HepG2 (cell line): Measurements from ENCODE around the gene KCND3. TPM values are rescaled to one million over a fixed set of nuclear protein-coding genes. Genes with fewer than 3 reads are reported as not detected.

ENCODE experiments used
- ATAC-seq: fragments of 200-7000 bp; cut with Tn5 transposase; 3 replicates; pipeline ENCODE4 v1.9.1; 2020; ENCODE audit warnings: mild to moderate bottlenecking, moderate library complexity
- BruUV-seq: library from RNA; stranded (reverse); fragments of 400-500 nt; replicated peaks from 2 replicates; lab custom pipeline; 2021; lab: Mats Ljungman, UMichigan
- CTCF ChIA-PET: fragments of 300-600 bp; formaldehyde crosslinking; extraction: SDS; loops from one replicate; lab custom pipeline; 2021; ENCODE audit warnings: low total read pairs, inconsistent platforms, low intra/inter-chr PET ratio; lab: Yijun Ruan, JAX
- POLR2A ChIA-PET: fragments of 350-600 bp; sonication (Branson Sonifier 250); formaldehyde crosslinking; loops from one replicate; lab custom pipeline; 2020; ENCODE audit warnings: antibody characterized with exemption, inconsistent platforms; lab: Yijun Ruan, JAX
- DNase-seq: peaks from one replicate; pipeline ENCODE4 v3.0.0-alpha.2; 2015; ENCODE audit warnings: low spot score
- FAIRE-seq: peaks from 3 replicates; lab custom pipeline; 2011; peaks lifted over from hg19 to GRCh38; lab: Jason Lieb, UNC
- H2AFZ ChIP-seq: one replicate; pipeline ENCODE4 v1.6.1; 2011; ENCODE audit warnings: low read length, inconsistent platforms
- H3K27ac ChIP-seq: fragments of 300-600 bp; 3 replicates; pipeline ENCODE4 v1.8.0; 2011; ENCODE audit warnings: mixed run types, mild to moderate bottlenecking, mixed read lengths, low read length, inconsistent platforms; ENCODE audit not compliant: insufficient read depth; ENCODE audit errors: extremely low read length
- H3K27me3 ChIP-seq, 2 experiments: fragments of 200-600 bp in 1 of 2; 2 replicates in 1 of 2; 3 replicates in 1 of 2; pipeline versions ENCODE4 v1.6.0 to v1.8.0; 2011; ENCODE audit warnings: low read length in 2 of 2, mild to moderate bottlenecking in 2 of 2, moderate library complexity in 2 of 2, inconsistent platforms in 1 of 2; ENCODE audit not compliant: insufficient read depth in 2 of 2, control insufficient read depth in 1 of 2
- H3K36me3 ChIP-seq, 2 experiments: fragments of 200-600 bp in 1 of 2; replicated peaks in 1 of 2; 2 replicates in 1 of 2; 3 replicates in 1 of 2; pipeline versions ENCODE4 v1.5.1 to v1.8.0; 2011; ENCODE audit warnings: low read length in 2 of 2, inconsistent platforms in 1 of 2; ENCODE audit not compliant: insufficient read depth in 2 of 2, control insufficient read depth in 1 of 2
- H3K4me1 ChIP-seq: 2 replicates; pipeline ENCODE4 v1.5.1; 2012; ENCODE audit warnings: low read length, inconsistent platforms; ENCODE audit not compliant: insufficient read depth
- H3K4me2 ChIP-seq: 2 replicates; pipeline ENCODE4 v1.6.0; 2011; ENCODE audit warnings: low read depth, low read length, inconsistent platforms
- H3K4me3 ChIP-seq, 3 experiments: fragments of 200-600 bp in 1 of 3; sonication (generic), shearing (Covaris generic) in 1 of 3; replicated peaks in 1 of 3; 2 replicates each; pipeline ENCODE4 v1.5.1; 2011 to 2016; ENCODE audit warnings: low read length in 3 of 3, inconsistent platforms in 2 of 3, low read depth in 2 of 3, mild to moderate bottlenecking in 2 of 3, control low read depth in 1 of 3, mixed read lengths in 1 of 3; ENCODE audit not compliant: insufficient read depth in 1 of 3
- H3K79me2 ChIP-seq: one replicate; pipeline ENCODE4 v1.6.1; 2011; ENCODE audit warnings: low read length, inconsistent platforms; ENCODE audit not compliant: insufficient read depth
- H3K9ac ChIP-seq: 2 replicates; pipeline ENCODE4 v1.6.0; 2011; ENCODE audit warnings: mild to moderate bottlenecking, low read depth, low read length, inconsistent platforms; ENCODE audit not compliant: insufficient read depth
- H3K9me3 ChIP-seq: 2 replicates; pipeline ENCODE4 v1.5.1; 2012; ENCODE audit warnings: mild to moderate bottlenecking, low read length
- H4K20me1 ChIP-seq: 2 replicates; pipeline ENCODE4 v1.6.0; 2011; ENCODE audit warnings: inconsistent platforms, mild to moderate bottlenecking, low read length, moderate library complexity; ENCODE audit not compliant: insufficient read depth
- MAX ChIP-seq: IDR thresholded peaks from 2 replicates; pipeline ENCODE4 v1.6.1; 2012; ENCODE audit warnings: inconsistent platforms
- TIGD3 ChIP-seq: sonication (generic); formaldehyde crosslinking; IDR thresholded peaks from 2 replicates; pipeline ENCODE4 v1.5.1; 2020; ENCODE audit warnings: mild to moderate bottlenecking, missing genetic modification reagents, borderline replicate concordance
- ZFY ChIP-seq: sonication (generic); formaldehyde crosslinking; IDR thresholded peaks from 2 replicates; pipeline ENCODE4 v1.4.0; 2020; ENCODE audit warnings: missing genetic modification reagents
- ZNF7 ChIP-seq: IDR thresholded peaks from 2 replicates; pipeline ENCODE4 v1.6.1; 2016; ENCODE audit warnings: missing biosample characterization, missing genetic modification reagents
- ZNF777 ChIP-seq: sonication (generic); formaldehyde crosslinking; IDR thresholded peaks from 2 replicates; pipeline ENCODE4 v1.4.0; 2020; ENCODE audit warnings: missing genetic modification reagents
- WGBS: methylation state at CpG from one replicate; pipeline ENCODE4 v1.1.6; 2017; ENCODE audit warnings: low lambda C conversion rate; 5-methylcytosine and 5-hydroxymethylcytosine counted together
- in situ Hi-C: cut with HindIII; loops from 2 replicates; pipeline ENCODE4 v1.10.0; 2017; ENCODE audit warnings: low pct_unique_long_range_greater_than_20kb; ENCODE audit not compliant: extremely low pct_ligation_motif_present
- intact Hi-C: fragments of 100-400 bp; cut with micrococcal nuclease; formaldehyde crosslinking; loops from one replicate; pipeline ENCODE4 v1.10.0; 2022; ENCODE audit not compliant: unreplicated experiment
- polyA plus RNA-seq, 8 experiments: library from polyadenylated mRNA; depleted of rRNA in 3 of 8; stranded (reverse) in 7 of 8; unstranded in 1 of 8; fragments of >200 nt; fragmentation: Illumina TruSeq in 4 of 8; extraction: Trizol in 4 of 8; gene quantifications; 2 replicates each; pipeline versions ENCODE4 v1.2.1 to v1.2.3, GENCODE V29; 2011 to 2016; ENCODE audit warnings: low read depth in 4 of 8, missing spikeins in 1 of 8, mixed read lengths in 1 of 8; ENCODE audit not compliant: insufficient read depth in 1 of 8
- total RNA-seq, 5 experiments: library from RNA; depleted of rRNA; stranded (reverse); fragments of >200 nt; fragmentation: Illumina TruSeq; extraction: Trizol; gene quantifications; 2 replicates each; pipeline ENCODE4 v1.2.3, GENCODE V29; 2016; ENCODE audit warnings: low read depth in 1 of 5
- TF ChIP-seq, protein P1 (sequence below): sonication (generic); formaldehyde crosslinking; IDR thresholded peaks from 2 replicates; pipeline ENCODE4 v1.4.0; 2020; ENCODE audit warnings: missing genetic modification reagents
- TF ChIP-seq, protein P2 (sequence below): sonication (generic); formaldehyde crosslinking; IDR thresholded peaks from 2 replicates; pipeline ENCODE4 v1.5.1; 2020; ENCODE audit warnings: mild to moderate bottlenecking, missing genetic modification reagents, moderate library complexity
- TF ChIP-seq, protein P3 (sequence below): sonication (generic); formaldehyde crosslinking; IDR thresholded peaks from 2 replicates; pipeline ENCODE4 v1.4.0; 2020; ENCODE audit warnings: mild to moderate bottlenecking, missing genetic modification reagents
- TF ChIP-seq, protein P4 (sequence below): sonication (generic); formaldehyde crosslinking; IDR thresholded peaks from 2 replicates; pipeline ENCODE4 v1.4.0; 2020; ENCODE audit warnings: missing genetic modification reagents

KCND3 gene
- total and polyA plus RNA-seq, 2 of the 13 experiments (the other 11 are each of a cell fraction or from before 2014, with no cell fraction given), result 0.04 TPM; not detected in 1

DNA sequence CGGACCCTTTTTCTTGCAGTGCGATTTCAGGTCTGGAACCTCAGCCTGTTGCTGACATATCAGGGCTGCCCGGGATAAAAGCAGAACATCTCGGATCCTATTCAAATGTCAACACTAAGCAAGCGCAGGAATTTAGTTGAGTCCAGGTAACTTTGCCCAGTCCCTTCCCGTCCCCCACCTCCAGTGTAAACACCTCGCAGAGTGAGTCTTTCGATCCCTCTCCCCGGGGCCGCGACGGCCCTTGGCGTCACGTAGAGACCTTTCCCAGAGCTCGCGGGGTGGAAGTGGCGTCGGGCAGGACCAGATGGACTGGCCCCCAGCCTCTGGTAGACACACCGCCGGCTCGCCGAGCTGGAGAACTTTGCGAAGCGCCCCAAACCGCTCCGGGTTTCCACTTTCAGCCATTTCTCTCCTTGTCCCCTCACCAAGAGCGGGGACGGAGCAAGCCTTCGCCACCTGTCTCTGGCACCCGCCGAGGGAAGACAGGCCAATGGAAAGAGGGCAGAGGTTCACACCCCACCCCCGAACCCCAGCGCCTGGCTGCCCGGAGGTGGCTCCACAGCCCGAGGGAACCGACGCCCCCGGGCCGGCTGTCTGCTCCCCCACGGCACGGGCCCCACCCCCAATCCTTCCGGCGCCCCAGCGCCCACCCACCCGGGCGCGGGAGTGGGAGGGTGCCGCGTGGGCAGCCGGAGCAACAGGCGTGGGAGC, 570 bp downstream of the KCND3 start:
- Histone ChIP-seq H3K27ac (no peak overlapping the region), H3K36me3 (no peaks in the 10 kb centered on the region), H3K79me2 (no peaks in the 10 kb centered on the region), H2AFZ (no peak overlapping the region), H4K20me1 (0 out of 2 replicates have a peak, but pooled peaks cover 3% of the 10 kb centered on the region), H3K4me3 (peak overlapping the region in 1 of 3 experiments; percentile 55; a peak in 1 of 6 replicates), H3K4me1 (peaks cover 32% of the 10 kb centered on the region), H3K4me2 (peak overlapping the region; percentile 56), H3K27me3 (peaks cover 5 to 61% of the 10 kb centered on the region in 2 experiments; a peak in 4 of 5 replicates), H3K9me3 (no peaks in the 10 kb centered on the region), H3K9ac (no peak overlapping the region)
- 11% methylated on average over 12 of the region's 51 CpGs for WGBS
- TF ChIP-seq MAX (0 out of 2 replicates have a peak, but pooled peaks have one; percentile 15), ZFY (CRISPR knock-in tag) (0 out of 2 replicates have a peak, but pooled peaks have one; percentile 1), TIGD3 (CRISPR knock-in tag) (no peak), ZNF777 (peak; percentile 49; the same call in 1 of the 2 replicates), ZNF7 (CRISPR knock-in tag) (no peak)
- TF ChIP-seq, protein P1, sequence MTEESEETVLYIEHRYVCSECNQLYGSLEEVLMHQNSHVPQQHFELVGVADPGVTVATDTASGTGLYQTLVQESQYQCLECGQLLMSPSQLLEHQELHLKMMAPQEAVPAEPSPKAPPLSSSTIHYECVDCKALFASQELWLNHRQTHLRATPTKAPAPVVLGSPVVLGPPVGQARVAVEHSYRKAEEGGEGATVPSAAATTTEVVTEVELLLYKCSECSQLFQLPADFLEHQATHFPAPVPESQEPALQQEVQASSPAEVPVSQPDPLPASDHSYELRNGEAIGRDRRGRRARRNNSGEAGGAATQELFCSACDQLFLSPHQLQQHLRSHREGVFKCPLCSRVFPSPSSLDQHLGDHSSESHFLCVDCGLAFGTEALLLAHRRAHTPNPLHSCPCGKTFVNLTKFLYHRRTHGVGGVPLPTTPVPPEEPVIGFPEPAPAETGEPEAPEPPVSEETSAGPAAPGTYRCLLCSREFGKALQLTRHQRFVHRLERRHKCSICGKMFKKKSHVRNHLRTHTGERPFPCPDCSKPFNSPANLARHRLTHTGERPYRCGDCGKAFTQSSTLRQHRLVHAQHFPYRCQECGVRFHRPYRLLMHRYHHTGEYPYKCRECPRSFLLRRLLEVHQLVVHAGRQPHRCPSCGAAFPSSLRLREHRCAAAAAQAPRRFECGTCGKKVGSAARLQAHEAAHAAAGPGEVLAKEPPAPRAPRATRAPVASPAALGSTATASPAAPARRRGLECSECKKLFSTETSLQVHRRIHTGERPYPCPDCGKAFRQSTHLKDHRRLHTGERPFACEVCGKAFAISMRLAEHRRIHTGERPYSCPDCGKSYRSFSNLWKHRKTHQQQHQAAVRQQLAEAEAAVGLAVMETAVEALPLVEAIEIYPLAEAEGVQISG (CRISPR knock-in tag), result 0 out of 2 replicates have a peak, but pooled peaks have one; percentile 20
- TF ChIP-seq, protein P2, sequence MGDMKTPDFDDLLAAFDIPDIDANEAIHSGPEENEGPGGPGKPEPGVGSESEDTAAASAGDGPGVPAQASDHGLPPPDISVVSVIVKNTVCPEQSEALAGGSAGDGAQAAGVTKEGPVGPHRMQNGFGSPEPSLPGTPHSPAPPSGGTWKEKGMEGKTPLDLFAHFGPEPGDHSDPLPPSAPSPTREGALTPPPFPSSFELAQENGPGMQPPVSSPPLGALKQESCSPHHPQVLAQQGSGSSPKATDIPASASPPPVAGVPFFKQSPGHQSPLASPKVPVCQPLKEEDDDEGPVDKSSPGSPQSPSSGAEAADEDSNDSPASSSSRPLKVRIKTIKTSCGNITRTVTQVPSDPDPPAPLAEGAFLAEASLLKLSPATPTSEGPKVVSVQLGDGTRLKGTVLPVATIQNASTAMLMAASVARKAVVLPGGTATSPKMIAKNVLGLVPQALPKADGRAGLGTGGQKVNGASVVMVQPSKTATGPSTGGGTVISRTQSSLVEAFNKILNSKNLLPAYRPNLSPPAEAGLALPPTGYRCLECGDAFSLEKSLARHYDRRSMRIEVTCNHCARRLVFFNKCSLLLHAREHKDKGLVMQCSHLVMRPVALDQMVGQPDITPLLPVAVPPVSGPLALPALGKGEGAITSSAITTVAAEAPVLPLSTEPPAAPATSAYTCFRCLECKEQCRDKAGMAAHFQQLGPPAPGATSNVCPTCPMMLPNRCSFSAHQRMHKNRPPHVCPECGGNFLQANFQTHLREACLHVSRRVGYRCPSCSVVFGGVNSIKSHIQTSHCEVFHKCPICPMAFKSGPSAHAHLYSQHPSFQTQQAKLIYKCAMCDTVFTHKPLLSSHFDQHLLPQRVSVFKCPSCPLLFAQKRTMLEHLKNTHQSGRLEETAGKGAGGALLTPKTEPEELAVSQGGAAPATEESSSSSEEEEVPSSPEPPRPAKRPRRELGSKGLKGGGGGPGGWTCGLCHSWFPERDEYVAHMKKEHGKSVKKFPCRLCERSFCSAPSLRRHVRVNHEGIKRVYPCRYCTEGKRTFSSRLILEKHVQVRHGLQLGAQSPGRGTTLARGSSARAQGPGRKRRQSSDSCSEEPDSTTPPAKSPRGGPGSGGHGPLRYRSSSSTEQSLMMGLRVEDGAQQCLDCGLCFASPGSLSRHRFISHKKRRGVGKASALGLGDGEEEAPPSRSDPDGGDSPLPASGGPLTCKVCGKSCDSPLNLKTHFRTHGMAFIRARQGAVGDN, result peak; percentile 23
- TF ChIP-seq, protein P3, sequence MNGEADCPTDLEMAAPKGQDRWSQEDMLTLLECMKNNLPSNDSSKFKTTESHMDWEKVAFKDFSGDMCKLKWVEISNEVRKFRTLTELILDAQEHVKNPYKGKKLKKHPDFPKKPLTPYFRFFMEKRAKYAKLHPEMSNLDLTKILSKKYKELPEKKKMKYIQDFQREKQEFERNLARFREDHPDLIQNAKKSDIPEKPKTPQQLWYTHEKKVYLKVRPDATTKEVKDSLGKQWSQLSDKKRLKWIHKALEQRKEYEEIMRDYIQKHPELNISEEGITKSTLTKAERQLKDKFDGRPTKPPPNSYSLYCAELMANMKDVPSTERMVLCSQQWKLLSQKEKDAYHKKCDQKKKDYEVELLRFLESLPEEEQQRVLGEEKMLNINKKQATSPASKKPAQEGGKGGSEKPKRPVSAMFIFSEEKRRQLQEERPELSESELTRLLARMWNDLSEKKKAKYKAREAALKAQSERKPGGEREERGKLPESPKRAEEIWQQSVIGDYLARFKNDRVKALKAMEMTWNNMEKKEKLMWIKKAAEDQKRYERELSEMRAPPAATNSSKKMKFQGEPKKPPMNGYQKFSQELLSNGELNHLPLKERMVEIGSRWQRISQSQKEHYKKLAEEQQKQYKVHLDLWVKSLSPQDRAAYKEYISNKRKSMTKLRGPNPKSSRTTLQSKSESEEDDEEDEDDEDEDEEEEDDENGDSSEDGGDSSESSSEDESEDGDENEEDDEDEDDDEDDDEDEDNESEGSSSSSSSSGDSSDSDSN, result 0 out of 2 replicates have a peak, but pooled peaks have one; percentile 24
- TF ChIP-seq, protein P4, sequence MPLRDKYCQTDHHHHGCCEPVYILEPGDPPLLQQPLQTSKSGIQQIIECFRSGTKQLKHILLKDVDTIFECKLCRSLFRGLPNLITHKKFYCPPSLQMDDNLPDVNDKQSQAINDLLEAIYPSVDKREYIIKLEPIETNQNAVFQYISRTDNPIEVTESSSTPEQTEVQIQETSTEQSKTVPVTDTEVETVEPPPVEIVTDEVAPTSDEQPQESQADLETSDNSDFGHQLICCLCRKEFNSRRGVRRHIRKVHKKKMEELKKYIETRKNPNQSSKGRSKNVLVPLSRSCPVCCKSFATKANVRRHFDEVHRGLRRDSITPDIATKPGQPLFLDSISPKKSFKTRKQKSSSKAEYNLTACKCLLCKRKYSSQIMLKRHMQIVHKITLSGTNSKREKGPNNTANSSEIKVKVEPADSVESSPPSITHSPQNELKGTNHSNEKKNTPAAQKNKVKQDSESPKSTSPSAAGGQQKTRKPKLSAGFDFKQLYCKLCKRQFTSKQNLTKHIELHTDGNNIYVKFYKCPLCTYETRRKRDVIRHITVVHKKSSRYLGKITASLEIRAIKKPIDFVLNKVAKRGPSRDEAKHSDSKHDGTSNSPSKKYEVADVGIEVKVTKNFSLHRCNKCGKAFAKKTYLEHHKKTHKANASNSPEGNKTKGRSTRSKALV (CRISPR knock-in tag), result peak; percentile 72; the same call in 1 of the 2 replicates
- in situ Hi-C loops, result no loop called here
- POLR2A ChIA-PET, result no interaction called here
- ATAC-seq (peak; percentile 7), FAIRE-seq (no peak), DNase-seq (no peak)
- CTCF ChIA-PET, result no interaction called here
- no TSS peak for BruUV-seq
- intact Hi-C loops, result no loop called here
